ENCODE measurements around the gene GRIK2. TPM values are rescaled to one million over a fixed set of nuclear protein-coding genes. Genes with fewer than 3 reads are reported as not detected.
A peak's percentile ranks its signal among the peaks of the same experiment; 100 is the strongest.

GRIK2 gene
- total and polyA plus RNA-seq, 3 experiments from 2014 or later: not detected

- Mint-ChIP-seq H3K27me3 (no peaks in the 10 kb centered on the region), H3K9me3 (peaks cover 0 to 6% (median 0%) of the 10 kb centered on the region in 5 donors), H3K4me3 (no peak overlapping the region), H3K4me1 (no peaks in the 10 kb centered on the region), H3K36me3 (no peaks in the 10 kb centered on the region), H3K27ac (no peak overlapping the region)
- CTCF ChIA-PET: no interaction called here
- Histone ChIP-seq H3K36me3 (ENCODE audit: insufficient read depth, low read length) (no peaks in the 10 kb centered on the region), H3K27ac (ENCODE audit: low read depth, low read length) (no peak overlapping the region), H3K4me3 (ENCODE audit: low read length) (no peak overlapping the region), H3K4me1 (ENCODE audit: insufficient read depth, low read length) (no peaks in the 10 kb centered on the region), H3K9me3 (ENCODE audit: low read length) (no peaks in the 10 kb centered on the region), H3K27me3 (ENCODE audit: insufficient read depth, low read length, poor library complexity, severe bottlenecking) (no peaks in the 10 kb centered on the region)
- POLR2A ChIA-PET: no interaction called here
- no peak for DNase-seq
Observed at GRCh38 chr6:101482606-101483005, 89.1 kb downstream of the GRIK2 start.

GRCh38 chr6:101484781-101485180 lies 91.3 kb downstream of the GRIK2 start:
- Histone ChIP-seq H3K4me1 (ENCODE audit: insufficient read depth, low read length) (no peaks in the 10 kb centered on the region), H3K27ac (ENCODE audit: low read depth, low read length) (no peak overlapping the region), H3K27me3 (ENCODE audit: insufficient read depth, low read length, poor library complexity, severe bottlenecking) (no peaks in the 10 kb centered on the region), H3K9me3 (ENCODE audit: low read length) (no peaks in the 10 kb centered on the region), H3K36me3 (ENCODE audit: insufficient read depth, low read length) (no peaks in the 10 kb centered on the region), H3K4me3 (ENCODE audit: low read length) (no peak overlapping the region)
- ChIA-PET CTCF (no interaction called here), POLR2A (no interaction called here)
- no peak overlapping the region for H3K27ac Mint-ChIP-seq
- DNase-seq: no peak
- no peaks in the 10 kb centered on the region for H3K4me1 Mint-ChIP-seq
- no peak overlapping the region for H3K4me3 Mint-ChIP-seq
- H3K9me3 Mint-ChIP-seq: peaks cover 0 to 6% (median 0%) of the 10 kb centered on the region in 5 donors
- no peaks in the 10 kb centered on the region for H3K27me3 Mint-ChIP-seq
- H3K36me3 Mint-ChIP-seq: no peaks in the 10 kb centered on the region

- no peak for DNase-seq
- no peaks in the 10 kb centered on the region for H3K4me1 Mint-ChIP-seq
- Histone ChIP-seq H3K4me3 (ENCODE audit: low read length) (no peak overlapping the region), H3K27me3 (ENCODE audit: insufficient read depth, low read length, poor library complexity, severe bottlenecking) (no peaks in the 10 kb centered on the region), H3K36me3 (ENCODE audit: insufficient read depth, low read length) (no peaks in the 10 kb centered on the region), H3K9me3 (ENCODE audit: low read length) (no peaks in the 10 kb centered on the region), H3K4me1 (ENCODE audit: insufficient read depth, low read length) (no peaks in the 10 kb centered on the region), H3K27ac (ENCODE audit: low read depth, low read length) (no peak overlapping the region)
- H3K27me3 Mint-ChIP-seq: no peaks in the 10 kb centered on the region
- ChIA-PET POLR2A (no interaction called here), CTCF (no interaction called here)
- H3K27ac Mint-ChIP-seq: no peak overlapping the region
- H3K36me3 Mint-ChIP-seq: no peaks in the 10 kb centered on the region
- peaks cover 0 to 6% (median 0%) of the 10 kb centered on the region in 5 donors for H3K9me3 Mint-ChIP-seq
- H3K4me3 Mint-ChIP-seq: no peak overlapping the region
Observed at GRCh38 chr6:101486124-101486523, 92.6 kb downstream of the GRIK2 start.

GRCh38 chr6:101486726-101487125 lies 93.2 kb downstream of the GRIK2 start:
- ChIA-PET POLR2A (no interaction called here), CTCF (no interaction called here)
- Histone ChIP-seq H3K4me1 (ENCODE audit: insufficient read depth, low read length) (no peaks in the 10 kb centered on the region), H3K27ac (ENCODE audit: low read depth, low read length) (no peak overlapping the region), H3K9me3 (ENCODE audit: low read length) (no peaks in the 10 kb centered on the region), H3K4me3 (ENCODE audit: low read length) (no peak overlapping the region), H3K36me3 (ENCODE audit: insufficient read depth, low read length) (no peaks in the 10 kb centered on the region), H3K27me3 (ENCODE audit: insufficient read depth, low read length, poor library complexity, severe bottlenecking) (no peaks in the 10 kb centered on the region)
- Mint-ChIP-seq H3K27ac (no peak overlapping the region), H3K36me3 (no peaks in the 10 kb centered on the region), H3K27me3 (no peaks in the 10 kb centered on the region), H3K9me3 (peaks cover 0 to 6% (median 0%) of the 10 kb centered on the region in 5 donors), H3K4me1 (no peaks in the 10 kb centered on the region), H3K4me3 (no peak overlapping the region)
- DNase-seq: no peak

GRCh38 chr6:101489456-101489855 lies 95.9 kb downstream of the GRIK2 start:
- no peaks in the 10 kb centered on the region for H3K36me3 ChIP-seq (ENCODE audit: insufficient read depth, low read length)
- ChIA-PET CTCF (no interaction called here), POLR2A (no interaction called here)
- no peak overlapping the region for H3K4me3 ChIP-seq (ENCODE audit: low read length)
- H3K27me3 ChIP-seq (ENCODE audit: insufficient read depth, low read length, poor library complexity, severe bottlenecking): no peaks in the 10 kb centered on the region
- H3K27ac ChIP-seq (ENCODE audit: low read depth, low read length): no peak overlapping the region
- H3K4me3 Mint-ChIP-seq: peak overlapping the region in 1 of 7 donors; percentile 32
- H3K27ac Mint-ChIP-seq: no peak overlapping the region
- no peaks in the 10 kb centered on the region for H3K4me1 Mint-ChIP-seq
- DNase-seq: no peak
- H3K27me3 Mint-ChIP-seq: no peaks in the 10 kb centered on the region
- no peaks in the 10 kb centered on the region for H3K4me1 ChIP-seq (ENCODE audit: insufficient read depth, low read length)
- H3K9me3 ChIP-seq (ENCODE audit: low read length): no peaks in the 10 kb centered on the region
- H3K9me3 Mint-ChIP-seq: peaks cover 0 to 6% (median 0%) of the 10 kb centered on the region in 5 donors
- H3K36me3 Mint-ChIP-seq: no peaks in the 10 kb centered on the region

- H3K4me1 Mint-ChIP-seq: no peaks in the 10 kb centered on the region
- H3K27me3 ChIP-seq (ENCODE audit: insufficient read depth, low read length, poor library complexity, severe bottlenecking): no peaks in the 10 kb centered on the region
- H3K4me1 ChIP-seq (ENCODE audit: insufficient read depth, low read length): no peaks in the 10 kb centered on the region
- ChIA-PET POLR2A (no interaction called here), CTCF (no interaction called here)
- H3K27ac Mint-ChIP-seq: no peak overlapping the region
- H3K4me3 Mint-ChIP-seq: no peak overlapping the region
- no peaks in the 10 kb centered on the region for H3K36me3 Mint-ChIP-seq
- H3K4me3 ChIP-seq (ENCODE audit: low read length): no peak overlapping the region
- H3K27me3 Mint-ChIP-seq: no peaks in the 10 kb centered on the region
- no peaks in the 10 kb centered on the region for H3K36me3 ChIP-seq (ENCODE audit: insufficient read depth, low read length)
- peaks cover 0 to 3% (median 0%) of the 10 kb centered on the region in 5 donors for H3K9me3 Mint-ChIP-seq
- no peaks in the 10 kb centered on the region for H3K9me3 ChIP-seq (ENCODE audit: low read length)
- no peak overlapping the region for H3K27ac ChIP-seq (ENCODE audit: low read depth, low read length)
- DNase-seq: no peak
Observed at GRCh38 chr6:101490857-101491256, 97.3 kb downstream of the GRIK2 start.

- CTCF ChIA-PET: no interaction called here
- Mint-ChIP-seq H3K27ac (no peak overlapping the region), H3K4me1 (no peaks in the 10 kb centered on the region), H3K9me3 (peaks cover 0 to 4% (median 0%) of the 10 kb centered on the region in 5 donors), H3K36me3 (no peaks in the 10 kb centered on the region), H3K4me3 (no peak overlapping the region), H3K27me3 (no peaks in the 10 kb centered on the region)
- no peaks in the 10 kb centered on the region for H3K9me3 ChIP-seq (ENCODE audit: low read length)
- no peaks in the 10 kb centered on the region for H3K36me3 ChIP-seq (ENCODE audit: insufficient read depth, low read length)
- H3K27ac ChIP-seq (ENCODE audit: low read depth, low read length): no peak overlapping the region
- H3K27me3 ChIP-seq (ENCODE audit: insufficient read depth, low read length, poor library complexity, severe bottlenecking): no peaks in the 10 kb centered on the region
- no peak overlapping the region for H3K4me3 ChIP-seq (ENCODE audit: low read length)
- no peak for DNase-seq
- H3K4me1 ChIP-seq (ENCODE audit: insufficient read depth, low read length): no peaks in the 10 kb centered on the region
- POLR2A ChIA-PET: no interaction called here
Observed at GRCh38 chr6:101502818-101503217, 109.3 kb downstream of the GRIK2 start.

GRCh38 chr6:101509536-101509935 lies 116.0 kb downstream of the GRIK2 start:
- H3K27ac ChIP-seq (ENCODE audit: low read depth, low read length): no peak overlapping the region
- no peaks in the 10 kb centered on the region for H3K36me3 ChIP-seq (ENCODE audit: insufficient read depth, low read length)
- DNase-seq: no peak
- Mint-ChIP-seq H3K4me3 (no peak overlapping the region), H3K9me3 (peaks cover 0 to 4% (median 2%) of the 10 kb centered on the region in 5 donors), H3K36me3 (peaks cover 0 to 1% (median 0%) of the 10 kb centered on the region in 3 donors), H3K4me1 (no peaks in the 10 kb centered on the region), H3K27me3 (no peaks in the 10 kb centered on the region), H3K27ac (no peak overlapping the region)
- H3K27me3 ChIP-seq (ENCODE audit: insufficient read depth, low read length, poor library complexity, severe bottlenecking): no peaks in the 10 kb centered on the region
- no peaks in the 10 kb centered on the region for H3K4me1 ChIP-seq (ENCODE audit: insufficient read depth, low read length)
- ChIA-PET POLR2A (no interaction called here), CTCF (no interaction called here)
- H3K9me3 ChIP-seq (ENCODE audit: low read length): no peaks in the 10 kb centered on the region
- no peak overlapping the region for H3K4me3 ChIP-seq (ENCODE audit: low read length)

GRCh38 chr6:101513181-101513580 lies 119.7 kb downstream of the GRIK2 start:
- H3K27me3 Mint-ChIP-seq: no peaks in the 10 kb centered on the region
- peaks cover 0 to 1% (median 0%) of the 10 kb centered on the region in 3 donors for H3K36me3 Mint-ChIP-seq
- DNase-seq: no peak
- no peaks in the 10 kb centered on the region for H3K4me1 Mint-ChIP-seq
- no peak overlapping the region for H3K4me3 Mint-ChIP-seq
- ChIA-PET CTCF (no interaction called here), POLR2A (no interaction called here)
- Histone ChIP-seq H3K4me3 (ENCODE audit: low read length) (no peak overlapping the region), H3K27me3 (ENCODE audit: insufficient read depth, low read length, poor library complexity, severe bottlenecking) (no peaks in the 10 kb centered on the region), H3K27ac (ENCODE audit: low read depth, low read length) (no peak overlapping the region), H3K4me1 (ENCODE audit: insufficient read depth, low read length) (no peaks in the 10 kb centered on the region), H3K36me3 (ENCODE audit: insufficient read depth, low read length) (no peaks in the 10 kb centered on the region), H3K9me3 (ENCODE audit: low read length) (no peaks in the 10 kb centered on the region)
- H3K27ac Mint-ChIP-seq: no peak overlapping the region
- H3K9me3 Mint-ChIP-seq: peaks cover 0 to 10% (median 3%) of the 10 kb centered on the region in 5 donors
